Vagina (tissue), 2 donors: ENCODE results near the gene OR6N1. TPM values are rescaled to one million over a fixed set of nuclear protein-coding genes. Genes with fewer than 3 reads are reported as not detected.

Source experiments
- DNase-seq, 2 donors: peaks; one replicate each; pipeline ENCODE4 v3.0.0-alpha.2; 2017; ENCODE audit errors: extremely low spot score in 2 of 2
- H3K27ac ChIP-seq: fragments of 200-600 bp; sonication (generic); one replicate; pipeline ENCODE4 v1.5.1; 2019
- H3K27me3 ChIP-seq: fragments of 200-600 bp; sonication (generic); one replicate; pipeline ENCODE4 v1.5.1; 2019
- H3K36me3 ChIP-seq, 2 donors: fragments of 200-600 bp; sonication (generic); one replicate each; pipeline ENCODE4 v1.5.1; 2017 to 2019
- H3K4me1 ChIP-seq: fragments of 200-600 bp; sonication (generic); one replicate; pipeline ENCODE4 v1.5.1; 2019
- H3K4me3 ChIP-seq, 2 donors: fragments of 200-600 bp; sonication (generic); 1 replicate in 1 of 2; 2 replicates in 1 of 2; pipeline ENCODE4 v1.5.1; 2016 to 2019
- H3K9me3 ChIP-seq: fragments of 200-600 bp; sonication (generic); one replicate; pipeline ENCODE4 v1.5.1; 2019
- POLR2A ChIP-seq, 2 donors: fragments of 450-650 bp; IDR thresholded peaks; one replicate each; pipeline ENCODE4 v1.6.1; 2017; ENCODE audit warnings: antibody characterized with exemption in 2 of 2, mild to moderate bottlenecking in 2 of 2, moderate library complexity in 2 of 2
- POLR2AphosphoS5 ChIP-seq, 2 donors: sonication (generic); formaldehyde crosslinking; IDR thresholded peaks; one replicate each; pipeline ENCODE4 v1.9.0; 2017; ENCODE audit warnings: antibody characterized with exemption in 2 of 2, mild to moderate bottlenecking in 2 of 2, low read depth in 1 of 2; ENCODE audit not compliant: insufficient read depth in 1 of 2
- intact Hi-C: fragments of 100-400 bp; cut with DNase I; formaldehyde crosslinking; loops from one replicate; pipeline ENCODE4 v1.15.1; 2023
- total RNA-seq: library from RNA; depleted of rRNA; stranded (reverse); fragments of >200 nt; gene quantifications from one replicate; pipeline ENCODE4 v1.2.3, GENCODE V29; 2016
- TF ChIP-seq, protein P1 (sequence below), 3 experiments: fragments of 450-650 bp in 2 of 3; fragments of 200-600 bp in 1 of 3; sonication (generic) in 1 of 3; IDR thresholded peaks; one replicate each; pipeline ENCODE4 v1.5.1; 2017 to 2019; ENCODE audit warnings: antibody characterized with exemption in 3 of 3, mild to moderate bottlenecking in 2 of 3, moderate library complexity in 2 of 3

Gene OR6N1, protein sequence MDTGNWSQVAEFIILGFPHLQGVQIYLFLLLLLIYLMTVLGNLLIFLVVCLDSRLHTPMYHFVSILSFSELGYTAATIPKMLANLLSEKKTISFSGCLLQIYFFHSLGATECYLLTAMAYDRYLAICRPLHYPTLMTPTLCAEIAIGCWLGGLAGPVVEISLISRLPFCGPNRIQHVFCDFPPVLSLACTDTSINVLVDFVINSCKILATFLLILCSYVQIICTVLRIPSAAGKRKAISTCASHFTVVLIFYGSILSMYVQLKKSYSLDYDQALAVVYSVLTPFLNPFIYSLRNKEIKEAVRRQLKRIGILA
- total RNA-seq, result not detected

DNA sequence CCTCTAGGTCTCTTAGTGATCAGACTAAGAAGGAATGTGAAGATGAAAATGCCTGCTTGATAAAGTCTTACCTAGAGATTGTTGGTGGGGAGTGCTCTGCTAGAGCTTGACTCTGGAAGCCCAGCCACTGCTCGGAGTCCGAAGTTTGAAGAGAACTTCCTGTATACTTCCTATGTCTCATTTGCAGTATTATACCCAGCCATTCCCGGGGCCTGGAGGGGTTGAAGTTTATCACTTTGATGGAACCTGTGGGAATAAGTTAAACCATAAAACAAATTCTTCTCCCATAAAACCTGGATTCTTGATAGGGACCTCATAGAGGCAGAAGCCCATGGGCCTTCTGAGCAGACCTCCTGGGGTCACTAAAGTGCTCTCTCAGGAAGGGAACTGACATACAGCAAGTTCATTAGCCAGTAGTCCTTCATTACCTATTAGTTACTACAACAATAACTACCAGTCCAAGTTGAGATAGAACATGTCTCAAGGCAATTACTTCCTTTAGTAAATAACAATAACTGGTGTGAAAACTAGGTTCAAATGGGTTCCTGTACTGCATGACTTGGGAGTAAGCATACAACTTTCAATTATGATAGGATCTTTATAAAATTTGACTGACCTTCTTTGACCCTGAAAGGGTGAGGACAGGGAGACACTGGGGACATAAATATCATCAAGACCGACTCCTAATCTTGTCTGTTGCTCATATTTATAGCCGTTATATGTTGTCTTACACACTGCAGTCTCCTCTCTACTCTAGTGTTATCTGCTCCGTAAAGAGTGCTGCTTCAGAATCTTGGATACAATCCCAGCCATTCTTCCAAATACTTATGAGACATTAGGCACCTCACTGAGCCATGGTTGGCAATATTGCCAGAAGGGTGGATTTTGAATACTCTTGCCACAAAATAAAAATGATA is at the start of gene OR6N1:
OR6N1 (minus strand) TSS at position 246 of the 917 bp plus-strand sequence. CDS start 5,513 bp downstream, outside the sequence.
- no peak for DNase-seq
- Histone ChIP-seq H3K27me3 (no peaks in the 10 kb centered on the region), H3K4me3 (no peak within 1 kb of the TSS)

DNA sequence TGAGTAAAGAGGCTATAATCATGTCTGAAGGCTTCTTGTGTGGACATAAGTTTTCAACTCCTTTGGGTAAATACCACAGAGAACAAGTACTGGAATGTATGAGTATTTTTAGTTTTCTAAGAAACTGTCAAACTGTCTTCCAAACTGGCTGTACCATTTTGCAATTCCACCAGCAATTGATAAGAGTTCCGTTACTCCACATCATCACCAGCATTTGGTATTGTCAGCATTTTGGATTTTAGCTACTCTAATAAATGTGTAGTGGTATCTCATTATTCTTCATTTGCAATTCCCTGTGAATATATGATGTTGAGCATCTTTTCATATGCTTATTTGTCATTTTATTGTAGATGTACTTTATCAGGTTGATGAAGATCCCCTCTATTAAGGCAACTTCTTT is 49.7 kb upstream of the OR6N1 start:
- no peak for TF ChIP-seq POLR2A (IDR thresholded peaks at IDR 0.05)
- Histone ChIP-seq H3K4me3 (no peak overlapping the region), H3K27me3 (no peaks in the 10 kb centered on the region), H3K36me3 (no peaks in the 10 kb centered on the region), H3K27ac (no peak overlapping the region), H3K9me3 (no peaks in the 10 kb centered on the region), H3K4me1 (no peaks in the 10 kb centered on the region)
- DNase-seq, result no peak
- intact Hi-C loops, result no loop called here

More for the DNA sequence above, at the start of gene OR6N1:
- H3K9me3 ChIP-seq, result no peaks in the 10 kb centered on the region
- intact Hi-C loops, result no loop called here
- no peak within 1 kb of the TSS for H3K27ac ChIP-seq
- H3K36me3 ChIP-seq, result no peaks in the 10 kb centered on the region
- TF ChIP-seq POLR2AphosphoS5 (IDR thresholded peaks at IDR 0.05; ENCODE audit: insufficient read depth in 1 of 2, low read depth in 1 of 2) (no peak), POLR2A (IDR thresholded peaks at IDR 0.05) (no peak)
- TF ChIP-seq, protein P1, sequence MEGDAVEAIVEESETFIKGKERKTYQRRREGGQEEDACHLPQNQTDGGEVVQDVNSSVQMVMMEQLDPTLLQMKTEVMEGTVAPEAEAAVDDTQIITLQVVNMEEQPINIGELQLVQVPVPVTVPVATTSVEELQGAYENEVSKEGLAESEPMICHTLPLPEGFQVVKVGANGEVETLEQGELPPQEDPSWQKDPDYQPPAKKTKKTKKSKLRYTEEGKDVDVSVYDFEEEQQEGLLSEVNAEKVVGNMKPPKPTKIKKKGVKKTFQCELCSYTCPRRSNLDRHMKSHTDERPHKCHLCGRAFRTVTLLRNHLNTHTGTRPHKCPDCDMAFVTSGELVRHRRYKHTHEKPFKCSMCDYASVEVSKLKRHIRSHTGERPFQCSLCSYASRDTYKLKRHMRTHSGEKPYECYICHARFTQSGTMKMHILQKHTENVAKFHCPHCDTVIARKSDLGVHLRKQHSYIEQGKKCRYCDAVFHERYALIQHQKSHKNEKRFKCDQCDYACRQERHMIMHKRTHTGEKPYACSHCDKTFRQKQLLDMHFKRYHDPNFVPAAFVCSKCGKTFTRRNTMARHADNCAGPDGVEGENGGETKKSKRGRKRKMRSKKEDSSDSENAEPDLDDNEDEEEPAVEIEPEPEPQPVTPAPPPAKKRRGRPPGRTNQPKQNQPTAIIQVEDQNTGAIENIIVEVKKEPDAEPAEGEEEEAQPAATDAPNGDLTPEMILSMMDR (IDR thresholded peaks at IDR 0.05), result no peak
- H3K4me1 ChIP-seq, result no peaks in the 10 kb centered on the region

DNA sequence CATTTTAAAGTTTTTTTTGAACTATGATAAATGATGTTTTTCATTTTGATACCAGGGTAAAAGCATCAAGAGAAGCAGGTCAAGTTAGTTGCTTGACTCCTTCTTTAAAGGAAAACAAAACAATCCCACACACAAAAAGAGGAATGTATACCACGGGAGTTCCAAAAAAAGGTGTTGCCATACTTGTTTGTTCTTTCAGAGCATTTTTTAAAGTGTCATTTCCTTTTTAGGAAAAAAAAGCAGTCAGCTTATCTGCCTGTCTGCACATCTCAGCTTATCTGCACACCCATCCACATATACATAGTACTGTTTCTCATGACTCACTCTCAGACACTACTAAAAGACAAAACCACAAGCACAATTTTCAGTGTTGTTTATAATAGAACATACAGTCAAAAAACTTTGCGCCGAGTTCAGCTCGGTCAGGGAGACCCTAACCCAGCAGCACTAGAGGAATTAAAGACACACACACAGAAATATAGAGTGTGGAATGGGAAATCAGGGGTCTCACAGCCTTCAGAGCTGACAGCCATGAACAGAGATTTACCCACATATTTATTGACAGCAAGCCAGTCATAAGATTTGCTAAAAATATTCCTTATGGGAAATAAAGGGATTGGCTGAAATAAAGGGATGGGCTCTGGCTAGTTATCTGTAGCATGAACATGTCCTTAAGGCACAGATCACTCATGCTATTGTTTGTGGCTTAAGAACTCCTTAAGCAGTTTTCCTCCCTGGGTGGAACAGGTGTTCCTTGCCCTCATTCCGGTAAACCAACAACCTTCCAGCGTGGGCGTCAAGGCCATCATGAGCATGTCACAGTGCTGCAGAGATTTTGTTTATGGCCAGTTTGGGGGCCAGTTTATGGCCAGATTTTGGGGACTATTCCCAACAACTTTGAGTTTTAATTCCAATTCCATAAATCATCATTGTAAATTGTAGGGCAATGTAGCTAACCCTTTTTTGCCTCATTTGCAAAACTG is 47.8 kb upstream of the OR6N1 start:
- no peak overlapping the region for H3K4me3 ChIP-seq
- intact Hi-C loops, result no loop called here
- no peak for TF ChIP-seq POLR2AphosphoS5 (IDR thresholded peaks at IDR 0.05; ENCODE audit: insufficient read depth in 1 of 2, low read depth in 1 of 2)
- TF ChIP-seq, protein P1 (IDR thresholded peaks at IDR 0.05), result no peak
- TF ChIP-seq POLR2A (IDR thresholded peaks at IDR 0.05), result no peak
- H3K36me3 ChIP-seq, result no peaks in the 10 kb centered on the region
- no peak for DNase-seq
- no peaks in the 10 kb centered on the region for H3K27me3 ChIP-seq
- no peaks in the 10 kb centered on the region for H3K4me1 ChIP-seq
- H3K27ac ChIP-seq, result no peak overlapping the region
- no peaks in the 10 kb centered on the region for H3K9me3 ChIP-seq

DNA sequence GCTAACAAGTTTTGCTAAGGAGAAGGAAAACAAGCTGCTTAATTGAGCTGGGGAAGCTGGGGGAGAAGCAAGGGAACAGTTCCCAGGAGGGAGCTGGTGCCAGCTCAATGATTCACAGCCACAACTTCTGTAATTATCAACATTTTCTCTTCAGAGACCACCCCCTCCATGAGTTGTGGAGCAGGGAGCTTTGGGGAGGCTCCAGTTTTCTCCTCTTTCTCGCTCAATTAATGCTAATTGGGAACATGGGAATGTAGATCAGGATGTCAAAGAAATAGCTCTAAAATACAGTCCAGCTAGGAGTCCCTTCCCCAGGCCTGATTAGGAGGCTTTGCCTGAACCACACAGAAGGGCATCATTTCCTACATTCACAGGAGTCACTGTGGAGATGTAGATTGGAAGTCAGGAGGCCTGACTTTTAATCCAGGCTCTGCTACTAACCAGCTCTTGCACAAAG is 47.0 kb upstream of the OR6N1 start:
- Histone ChIP-seq H3K27ac (no peak overlapping the region), H3K4me1 (no peaks in the 10 kb centered on the region), H3K36me3 (no peaks in the 10 kb centered on the region), H3K9me3 (no peaks in the 10 kb centered on the region), H3K4me3 (no peak overlapping the region), H3K27me3 (no peaks in the 10 kb centered on the region)
- DNase-seq, result no peak
- TF ChIP-seq, protein P1 (IDR thresholded peaks at IDR 0.05), result no peak
- TF ChIP-seq POLR2AphosphoS5 (IDR thresholded peaks at IDR 0.05; ENCODE audit: insufficient read depth in 1 of 2, low read depth in 1 of 2), result no peak
- TF ChIP-seq POLR2A (IDR thresholded peaks at IDR 0.05), result no peak
- intact Hi-C loops, result no loop called here

DNA sequence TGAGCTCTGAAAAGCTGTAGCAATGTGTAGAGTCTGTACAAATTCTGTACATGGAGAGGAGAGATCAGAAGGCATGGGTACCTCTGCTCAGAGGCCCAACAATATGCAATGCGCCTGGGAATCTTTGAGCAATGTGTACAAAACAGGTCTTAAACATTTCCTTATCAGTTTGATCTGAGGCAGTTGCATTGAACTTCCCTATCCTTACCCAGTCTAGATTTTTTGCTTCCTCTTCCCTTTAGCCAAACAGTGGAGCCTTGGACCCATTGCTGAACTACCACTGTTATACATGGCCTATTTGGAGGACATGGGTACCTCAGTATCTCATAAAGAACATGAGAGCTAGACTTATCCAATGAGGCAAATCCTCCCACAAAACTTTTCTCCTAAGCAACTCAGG is 46.6 kb upstream of the OR6N1 start:
- intact Hi-C loops, result no loop called here
- DNase-seq, result no peak
- Histone ChIP-seq H3K4me1 (no peaks in the 10 kb centered on the region), H3K9me3 (no peaks in the 10 kb centered on the region), H3K27me3 (no peaks in the 10 kb centered on the region), H3K36me3 (no peaks in the 10 kb centered on the region), H3K27ac (no peak overlapping the region), H3K4me3 (no peak overlapping the region)
- TF ChIP-seq, protein P1 (IDR thresholded peaks at IDR 0.05), result no peak
- TF ChIP-seq POLR2A (IDR thresholded peaks at IDR 0.05) (no peak), POLR2AphosphoS5 (IDR thresholded peaks at IDR 0.05; ENCODE audit: insufficient read depth in 1 of 2, low read depth in 1 of 2) (no peak)
